ENCODE data around the gene BATF2.

- TF ChIP-seq CTCF (IDR thresholded peaks at IDR 0.05) (no peak), POLR2A (IDR thresholded peaks at IDR 0.05) (no peak)
Measured at GRCh38 chr11:64963072-64963631, 33.6 kb downstream of the BATF2 start.

Measured in Peyer's patch (tissue), 4 donors.